Gastrocnemius medialis (tissue), 4 donors: Measurements from ENCODE around the gene HRK.

Source experiments
- CTCF ChIP-seq, 5 experiments: fragments of 450-650 bp in 3 of 5; fragments of 200-600 bp in 2 of 5; sonication (generic) in 2 of 5; IDR thresholded peaks in 4 of 5; conservative IDR thresholded peaks in 1 of 5; 1 replicate in 4 of 5; 2 replicates in 1 of 5; pipeline ENCODE4 v1.5.1; 2016 to 2019; ENCODE audit warnings: antibody characterized with exemption in 5 of 5, mild to moderate bottlenecking in 3 of 5, moderate library complexity in 3 of 5
- POLR2A ChIP-seq, 2 donors: fragments of 450-650 bp; IDR thresholded peaks; one replicate each; pipeline ENCODE4 v1.6.1; 2017; ENCODE audit warnings: antibody characterized with exemption in 2 of 2, mild to moderate bottlenecking in 2 of 2, moderate library complexity in 2 of 2

- no peak for TF ChIP-seq CTCF (IDR thresholded peaks at IDR 0.05 in 4 of 5, conservative IDR thresholded peaks at IDR 0.05 in 1 of 5)
- TF ChIP-seq POLR2A (IDR thresholded peaks at IDR 0.05), result no peak
Observed at GRCh38 chr12:116861320-116861719, 19.9 kb downstream of the HRK start.
